ENCODE measurements around the gene C2CD5.
"Not testable (repeated sequence)": the region's sequence is repeated elsewhere in the genome, so short reads cannot be mapped to it uniquely, and the experiment has no call there.

The C2CD5 gene

DNA sequence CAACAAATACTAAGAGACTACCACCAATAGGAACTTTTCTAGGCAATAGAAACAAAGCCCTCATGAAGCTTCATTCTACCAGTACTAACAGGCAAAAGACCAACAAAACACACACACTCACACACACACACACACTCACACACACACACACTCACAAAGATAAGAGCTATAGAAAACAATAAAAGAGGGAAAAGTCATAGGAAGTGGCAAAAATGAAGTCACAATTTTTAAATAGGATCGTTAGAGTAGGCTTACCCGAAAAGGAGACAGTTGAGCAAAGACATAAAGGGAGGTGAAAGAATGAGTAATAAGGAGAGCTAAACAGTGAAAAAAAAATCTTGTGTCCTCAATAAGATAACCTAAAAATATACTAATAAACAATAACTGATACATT is 66.5 kb downstream of the C2CD5 start:
- DNase-seq (ENCODE audit: low spot score), result no peak

DNA sequence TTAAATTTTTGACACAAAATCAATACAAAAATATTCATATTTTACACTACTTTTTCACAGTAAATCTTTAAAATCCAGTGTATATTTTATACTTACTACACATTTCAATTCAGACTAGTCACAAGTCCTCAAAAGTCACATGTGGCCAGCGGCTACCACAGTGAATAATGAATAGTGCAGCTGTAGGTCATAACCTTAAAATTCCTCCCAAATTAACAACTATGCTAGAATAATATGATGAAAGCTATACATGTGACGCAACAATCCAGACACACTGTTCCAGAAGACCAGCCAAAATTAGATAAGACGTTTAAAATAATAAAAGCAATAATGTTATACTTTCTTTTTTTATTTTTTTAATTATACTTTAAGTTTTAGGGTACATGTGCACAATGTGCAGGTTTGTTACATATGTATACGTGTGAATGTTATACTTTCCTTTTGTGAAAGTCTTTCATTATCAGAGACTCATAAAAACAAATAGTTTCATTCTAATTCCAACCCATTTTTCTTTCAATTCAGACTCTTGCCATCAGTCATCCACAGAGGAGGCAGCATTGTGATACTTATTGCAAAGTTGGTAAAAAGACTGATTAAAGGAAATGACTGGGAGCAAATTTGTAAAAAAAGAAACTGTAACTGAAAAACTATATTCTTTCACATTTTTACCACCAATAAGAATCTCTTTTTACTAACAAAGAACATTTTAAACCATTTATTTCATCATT is 67.0 kb downstream of the C2CD5 start:
- peak; percentile 19 for DNase-seq (ENCODE audit: low spot score)

DNA sequence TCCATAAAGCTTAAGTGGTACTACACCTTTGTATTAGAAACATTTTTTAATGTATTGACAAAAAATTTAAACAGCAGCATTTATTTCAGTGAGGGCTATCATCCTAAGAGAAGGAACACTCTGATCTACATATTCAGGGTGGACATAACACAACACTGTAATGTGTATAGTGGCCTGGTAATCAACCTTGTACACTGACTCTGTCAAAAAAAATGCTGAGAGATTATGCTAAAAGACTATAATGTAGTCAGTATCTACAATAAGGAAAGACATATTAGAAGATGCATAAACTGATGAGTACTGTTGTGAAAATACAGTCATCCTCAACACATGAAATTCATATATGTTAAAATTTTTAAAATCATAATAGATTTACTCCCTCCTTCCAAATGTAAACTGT is 68.2 kb downstream of the C2CD5 start:
- no peak for DNase-seq (ENCODE audit: low spot score)

DNA sequence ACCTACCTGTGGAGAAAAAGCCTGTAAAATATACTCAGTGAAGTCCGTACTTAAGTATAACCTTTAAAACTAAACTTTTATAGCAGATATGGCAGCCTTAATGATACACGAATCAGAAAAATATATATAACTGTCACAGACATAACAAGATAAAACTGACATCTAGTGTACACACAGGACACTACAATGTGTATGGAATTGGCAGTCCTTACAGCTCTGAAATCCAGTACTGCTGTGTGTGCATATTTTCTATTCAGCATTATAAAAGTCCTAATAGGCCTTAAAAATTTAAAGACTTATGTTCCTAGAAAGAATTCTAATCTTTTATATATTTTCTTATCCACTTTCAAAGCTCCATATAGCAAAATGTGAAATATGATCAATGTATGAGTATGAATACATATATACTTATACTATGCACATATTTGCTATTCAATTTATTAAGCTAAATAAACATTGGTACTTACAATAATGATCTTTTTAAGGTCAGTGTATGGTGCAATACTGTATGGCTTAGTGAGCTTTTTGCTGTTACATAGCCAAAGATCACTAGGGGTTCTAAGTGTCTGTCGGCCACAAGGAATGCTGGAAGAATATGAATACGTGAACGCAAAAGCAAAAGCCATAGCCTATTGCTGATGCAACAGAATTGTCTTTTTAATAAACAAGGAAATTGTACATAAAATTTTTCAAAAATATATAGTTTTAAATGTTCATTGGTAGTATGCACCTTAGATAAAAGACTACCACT is 69.2 kb downstream of the C2CD5 start:
- no peak for DNase-seq (ENCODE audit: low spot score)

DNA sequence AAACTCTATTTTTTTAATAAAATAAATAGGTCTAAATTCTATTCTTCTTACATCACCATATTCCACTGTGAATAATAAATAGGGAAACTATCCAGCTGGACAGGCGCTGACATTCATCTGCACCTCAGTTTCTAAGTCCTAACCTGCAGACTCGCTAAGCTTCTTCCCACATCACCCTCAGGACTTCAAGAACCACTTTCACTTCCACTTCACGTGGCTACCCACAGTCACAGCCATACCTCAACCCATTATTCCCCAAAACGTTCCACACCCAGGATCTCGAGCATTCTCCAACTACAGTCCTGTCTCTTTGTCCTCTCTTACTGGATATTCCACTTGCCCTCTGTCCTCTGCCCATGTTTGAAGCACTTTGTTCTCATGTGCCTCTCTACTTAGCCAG is 71.1 kb downstream of the C2CD5 start:
- DNase-seq (ENCODE audit: low spot score), result no peak

DNA sequence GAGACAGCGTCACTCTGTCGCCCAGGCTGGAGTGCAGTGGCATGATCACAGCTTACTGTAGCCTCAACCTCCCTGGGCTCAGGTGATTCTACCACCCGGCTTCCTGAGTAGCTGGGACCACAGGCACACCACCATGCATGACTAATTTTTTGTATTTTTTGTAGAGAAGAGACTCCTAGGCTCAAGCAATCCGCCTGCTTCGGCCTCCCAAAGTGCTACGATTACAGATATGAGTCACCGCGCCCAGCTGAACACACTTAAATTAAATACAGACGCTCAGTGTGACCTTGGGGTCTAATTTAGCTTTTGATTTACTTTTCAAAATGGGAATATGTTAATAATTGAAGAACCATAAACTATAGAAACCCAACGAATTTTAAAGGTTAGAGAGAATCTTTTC is 77.2 kb downstream of the C2CD5 start:
- DNase-seq (ENCODE audit: low spot score), result no peak

DNA sequence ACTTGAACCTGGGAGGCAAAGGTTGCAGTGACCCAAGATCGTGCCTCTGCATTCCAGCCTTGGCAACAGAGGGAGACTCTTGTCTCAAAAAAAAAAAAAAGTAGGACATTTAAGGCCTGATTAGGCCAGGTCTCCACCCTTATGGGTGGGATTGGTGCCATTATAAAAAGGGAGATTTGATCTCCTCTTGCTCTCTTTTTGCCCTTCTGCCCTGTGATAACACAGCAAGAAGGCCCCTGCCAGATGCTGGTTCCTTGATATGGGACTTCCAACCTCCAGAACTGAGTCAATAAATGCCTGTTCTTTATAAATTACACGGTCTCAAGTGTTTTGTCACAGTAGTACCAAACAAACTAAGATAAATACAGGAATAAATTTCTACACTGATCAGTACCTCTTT is 81.0 kb downstream of the C2CD5 start:
- DNase-seq (ENCODE audit: low spot score), result no peak

DNA sequence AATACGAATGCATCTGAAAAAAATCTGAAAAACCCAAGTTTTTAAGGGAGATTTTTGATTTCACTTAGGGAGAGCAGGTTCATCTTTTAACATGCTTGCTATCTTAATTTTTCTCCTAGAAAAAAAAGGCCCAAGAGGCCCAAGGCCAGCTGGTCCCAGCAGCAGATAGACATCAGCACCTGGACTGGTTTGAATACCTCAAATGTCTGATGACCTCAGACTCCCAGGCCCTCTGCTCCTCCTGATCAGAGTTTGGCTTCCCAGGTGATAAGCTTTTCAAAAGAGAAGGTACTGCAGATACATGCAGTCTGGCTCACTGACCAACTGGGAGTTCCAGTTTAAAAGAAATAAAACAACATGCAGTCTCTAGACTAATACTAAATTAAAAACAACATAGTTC is 82.6 kb downstream of the C2CD5 start:
- DNase-seq (ENCODE audit: low spot score), result no peak

DNA sequence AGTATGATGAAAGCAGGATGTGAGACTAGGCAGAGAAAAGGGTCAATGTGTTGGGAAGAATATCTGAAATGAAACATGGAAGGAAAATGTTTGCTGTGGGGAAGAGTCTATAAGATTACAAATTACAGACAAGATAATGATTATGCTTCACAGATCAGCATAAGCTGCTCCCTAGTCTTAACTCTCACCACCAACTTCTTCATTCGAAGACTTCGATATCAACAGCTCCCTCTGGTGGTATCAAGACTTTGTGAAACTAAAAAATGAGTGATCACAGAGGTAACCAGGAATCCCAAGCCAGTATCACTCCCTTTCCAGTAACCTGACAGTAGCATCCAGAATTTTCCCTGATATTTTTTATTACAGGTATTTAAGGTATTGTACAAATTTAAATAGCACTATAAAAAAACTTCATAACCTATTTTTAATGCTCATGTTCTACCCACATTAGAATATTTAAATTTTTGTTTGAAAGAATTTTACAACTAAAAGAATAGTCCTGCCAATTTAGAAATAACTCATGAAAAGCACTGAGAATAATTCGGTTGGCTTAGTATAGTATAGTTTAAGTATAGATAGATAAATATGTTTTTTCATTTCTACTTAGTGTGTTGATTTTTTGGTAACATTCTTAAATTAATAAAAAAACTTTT is 84.4 kb downstream of the C2CD5 start:
- peak; percentile 48 for DNase-seq (ENCODE audit: low spot score)

DNA sequence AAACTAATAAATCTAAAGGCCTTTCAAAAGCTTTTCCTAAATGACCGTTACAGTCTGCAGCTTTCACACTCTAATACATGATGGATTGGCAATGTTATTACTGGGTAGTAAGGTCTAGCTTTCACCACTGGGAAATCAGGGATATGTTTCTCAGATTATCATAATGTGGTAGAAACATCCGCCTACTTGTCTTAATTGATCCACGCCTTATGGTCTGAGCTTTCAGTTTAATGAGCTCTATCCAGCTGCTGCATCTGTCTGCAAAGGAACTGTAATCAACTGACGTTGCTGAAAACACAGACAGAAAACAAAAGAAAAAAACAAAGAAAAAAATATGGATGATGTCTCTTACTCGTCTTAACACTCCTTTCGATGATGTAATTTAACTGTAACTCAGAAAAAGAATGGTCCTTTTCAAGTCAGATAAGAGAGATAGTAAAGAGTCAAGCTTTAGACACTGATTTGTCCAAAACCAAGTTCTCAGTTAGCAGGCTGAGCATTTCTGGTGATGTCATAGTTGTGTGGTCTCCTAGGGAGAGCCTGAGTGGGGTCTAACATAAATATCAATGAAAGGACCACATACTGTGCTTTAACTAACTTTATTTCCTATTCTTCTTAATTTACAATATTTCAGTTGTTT is 85.9 kb downstream of the C2CD5 start:
- no peak for DNase-seq (ENCODE audit: low spot score)

DNA sequence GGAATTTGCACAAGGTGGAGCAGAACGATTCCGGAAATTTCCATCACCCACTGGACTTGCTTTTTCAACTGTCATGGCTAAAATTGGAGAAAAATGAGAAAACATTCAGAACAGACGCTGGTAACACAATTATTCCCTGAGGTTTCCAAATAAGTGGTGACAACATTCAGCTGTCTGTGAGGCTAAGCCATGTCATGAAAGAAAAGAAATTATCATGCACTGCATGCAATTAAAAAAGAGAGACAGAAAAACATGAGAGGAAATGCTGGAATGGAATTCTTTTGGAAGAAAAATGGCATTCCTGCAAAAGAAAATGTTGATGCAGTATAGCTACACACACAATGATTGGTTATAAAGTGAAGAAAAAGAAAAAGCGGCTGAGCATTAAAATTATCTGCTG is 87.3 kb downstream of the C2CD5 start:
- no peak for DNase-seq (ENCODE audit: low spot score)

DNA sequence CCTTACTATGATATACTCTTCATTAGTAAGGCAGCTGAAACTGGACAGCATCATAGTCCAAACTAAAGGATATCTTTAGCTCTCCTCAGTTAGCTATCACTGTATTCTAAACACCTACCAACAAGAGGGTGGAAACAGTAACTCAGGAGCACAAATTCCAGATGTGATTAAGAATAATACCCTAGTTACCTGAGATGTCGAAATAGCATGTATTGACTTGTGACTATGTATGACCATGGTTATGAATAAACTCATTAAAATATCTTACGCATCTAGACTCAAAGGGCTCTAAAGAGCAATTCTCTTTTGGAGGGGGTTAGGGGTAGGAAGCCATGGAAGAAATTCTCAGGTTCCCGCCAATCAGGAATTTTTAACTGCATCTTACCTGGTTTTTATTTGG is 90.8 kb downstream of the C2CD5 start:
- DNase-seq (ENCODE audit: low spot score), result no peak

DNA sequence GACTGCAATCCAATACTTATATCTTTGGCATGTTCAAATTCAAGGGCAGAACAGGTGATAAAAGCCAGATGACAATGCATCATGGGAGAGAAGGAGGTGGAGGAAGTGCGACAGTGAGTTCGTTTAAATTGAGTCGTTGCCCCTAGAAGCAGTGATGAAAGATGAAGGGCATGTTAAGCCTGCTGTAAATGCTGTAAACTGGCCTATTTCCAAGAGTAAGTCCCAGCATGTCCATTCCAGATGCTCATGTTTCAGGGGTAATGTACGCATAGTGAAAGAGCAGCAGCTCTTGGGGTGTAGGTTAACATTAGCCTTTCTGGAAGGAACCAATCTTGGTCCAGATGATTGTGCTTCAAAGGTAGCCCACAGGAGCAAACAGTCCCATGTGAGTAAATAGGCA is 97.1 kb downstream of the C2CD5 start:
- no peak for DNase-seq (ENCODE audit: low spot score)

DNA sequence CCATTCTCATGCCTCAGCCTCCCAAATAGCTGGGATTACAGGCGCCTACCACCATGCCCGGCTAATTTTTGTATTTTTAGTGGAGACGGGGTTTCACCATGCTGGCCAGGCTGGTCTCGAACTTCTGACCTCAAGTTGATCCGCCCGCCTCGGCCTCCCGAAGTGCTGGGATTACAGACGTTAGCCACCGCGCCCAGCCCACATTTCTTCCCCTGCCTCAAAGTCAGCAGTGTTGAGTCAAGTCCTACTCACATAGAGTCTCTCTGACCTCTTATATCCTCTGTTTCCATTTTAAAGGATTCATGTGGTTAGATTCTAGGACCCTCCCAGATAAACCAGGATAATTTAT is 100.1 kb downstream of the C2CD5 start:
- not testable (repeated sequence) for DNase-seq (ENCODE audit: low spot score)

DNA sequence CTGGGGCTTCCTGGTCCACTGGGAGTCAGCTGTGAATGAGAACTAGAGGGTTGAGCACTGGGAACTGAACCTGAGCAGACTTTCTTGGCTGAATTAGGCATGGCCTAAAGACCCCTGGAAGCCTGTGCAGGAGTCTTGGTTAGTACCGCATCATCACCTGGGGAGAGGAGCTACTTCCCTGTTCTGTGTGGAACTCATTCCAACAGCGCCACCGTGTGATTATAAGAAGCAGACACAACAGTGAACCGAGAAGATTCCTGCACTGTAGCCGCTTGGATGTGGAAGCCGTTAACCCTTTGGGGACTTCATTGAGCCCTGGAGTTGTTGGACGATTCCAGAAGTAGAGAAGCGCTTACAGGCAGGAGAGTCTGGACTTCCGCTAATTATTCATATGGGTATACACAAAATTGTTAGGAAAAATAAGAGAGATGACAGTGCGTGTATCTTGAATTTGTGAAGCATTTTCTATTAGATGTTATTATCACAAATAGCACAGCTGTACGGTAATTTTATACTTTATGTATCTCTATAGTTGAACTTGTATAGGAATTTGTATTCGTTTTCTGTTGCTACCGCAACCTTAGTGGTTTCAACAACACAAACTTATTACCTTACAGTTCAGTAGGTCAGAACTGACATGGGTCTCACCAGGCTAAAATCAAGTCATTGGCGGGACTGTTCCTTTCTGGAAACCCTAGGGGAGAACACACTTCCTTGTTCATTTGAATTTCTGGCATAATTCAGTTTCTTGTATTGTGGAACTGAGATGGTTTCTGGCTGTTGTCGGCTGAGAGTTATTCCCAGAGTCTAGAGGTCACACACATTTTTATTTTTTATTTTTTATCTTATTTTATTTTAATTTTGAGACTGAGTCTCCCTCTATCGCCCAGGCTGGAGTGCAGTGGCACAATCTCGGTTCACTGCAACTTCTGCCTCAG is 100.7 kb downstream of the C2CD5 start:
- peak; percentile 77 for DNase-seq (ENCODE audit: low spot score)

DNA sequence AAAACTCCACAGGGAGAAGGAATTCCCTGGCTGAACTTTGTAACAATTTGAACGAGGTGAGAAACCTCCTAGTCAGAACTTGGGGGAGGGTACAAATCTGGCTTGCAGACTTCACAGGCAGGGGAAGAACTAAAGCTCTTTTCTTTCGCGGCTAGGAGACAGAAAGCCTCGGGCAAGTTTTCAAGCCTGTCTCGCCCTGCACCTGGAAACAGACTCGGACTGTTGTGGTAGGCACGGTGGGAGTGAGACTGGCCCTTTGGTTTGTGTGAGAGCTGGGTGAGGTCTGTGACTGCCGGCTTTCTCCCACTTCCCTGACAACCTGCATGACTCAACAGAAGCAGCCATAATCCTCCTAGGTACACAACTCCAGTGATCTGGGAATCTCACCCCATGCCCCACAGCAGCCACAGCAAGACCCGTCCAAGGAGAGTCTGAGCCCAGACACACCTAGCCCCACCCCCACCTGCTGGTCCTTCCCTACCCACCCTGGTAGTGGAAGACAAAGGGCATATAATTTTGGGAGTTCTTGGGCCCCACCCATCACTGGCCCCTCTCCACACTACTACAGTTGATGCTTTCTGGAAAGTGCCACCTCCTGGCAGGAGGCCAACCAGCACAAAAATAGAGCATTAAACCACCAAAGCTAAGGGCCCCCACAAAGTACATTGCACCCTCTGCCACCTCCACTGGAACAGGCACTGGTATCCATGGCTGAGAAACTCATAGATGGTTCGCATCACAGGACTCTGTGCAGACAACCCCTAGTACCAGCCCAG is 107.1 kb downstream of the C2CD5 start:
- no peak for DNase-seq (ENCODE audit: low spot score)

DNA sequence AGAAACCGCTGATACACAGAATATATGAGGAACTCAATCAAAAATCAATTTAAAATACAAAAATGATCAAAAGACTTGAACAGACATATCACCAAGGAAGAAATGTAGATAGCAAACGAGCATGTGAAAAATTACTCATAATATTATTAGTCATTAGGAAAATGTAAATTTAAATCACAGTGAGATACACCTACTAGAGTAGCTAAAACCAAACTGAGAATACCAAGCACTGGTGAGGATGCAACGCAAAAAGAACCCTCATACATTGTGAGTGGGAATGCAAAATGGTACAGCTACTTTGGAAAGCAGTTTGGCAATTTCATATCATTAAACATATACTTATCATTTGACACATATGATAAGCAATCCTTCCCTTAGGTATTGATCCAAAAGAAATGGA is 108.8 kb downstream of the C2CD5 start:
- DNase-seq (ENCODE audit: low spot score), result no peak

DNA sequence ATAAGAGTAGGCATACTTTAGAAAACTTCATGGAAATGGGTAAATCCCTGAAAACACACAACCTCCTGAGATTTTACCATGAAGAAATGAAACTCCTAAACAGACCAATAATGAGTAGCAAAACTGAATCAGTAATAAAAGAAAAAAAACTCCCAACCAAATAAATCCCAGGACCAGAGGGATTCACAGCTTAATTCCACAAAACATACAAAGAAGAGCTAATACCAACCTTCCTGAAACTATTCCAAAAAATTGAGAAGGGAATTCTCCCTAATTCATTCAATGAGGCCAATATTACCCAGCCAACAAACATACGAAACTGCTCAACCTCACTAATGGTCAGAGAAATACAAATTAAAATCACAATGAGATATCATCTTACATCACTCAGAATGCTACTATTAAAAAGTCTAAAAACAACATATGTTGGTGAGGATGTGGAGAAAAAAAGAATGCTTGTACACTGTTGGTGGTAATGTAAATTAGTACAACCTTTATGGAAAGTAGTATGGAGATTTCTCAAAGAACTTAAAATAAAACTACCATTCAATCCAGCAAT is 112.6 kb downstream of the C2CD5 start:
- no peak for DNase-seq (ENCODE audit: low spot score)

DNA sequence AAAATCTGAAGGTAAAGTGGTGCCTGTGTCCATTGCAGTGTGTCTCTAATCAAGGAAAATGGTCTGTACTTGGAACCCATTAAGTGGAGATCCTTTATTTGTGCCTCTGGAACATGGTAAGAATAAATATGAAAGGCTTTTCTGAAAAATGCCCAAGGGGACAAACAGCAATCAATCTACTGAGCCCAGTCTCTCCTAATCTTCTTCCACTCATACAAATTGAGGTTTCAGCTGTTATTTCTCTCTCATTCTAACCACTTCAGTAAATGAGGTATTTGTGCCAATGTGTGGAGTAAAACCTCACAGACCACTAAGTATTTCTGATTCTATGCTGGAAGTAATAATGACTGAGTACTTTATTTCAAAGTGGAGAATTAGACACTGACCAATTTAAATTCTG is 127.5 kb downstream of the C2CD5 start:
- no peak for DNase-seq (ENCODE audit: low spot score)

All from AG08395 (cell line).